NCI-H1930 (cell line): ENCODE results near the gene CAMSAP1.

ENCODE experiments used
- DNase-seq, 2 experiments: peaks; one replicate each; lab custom pipeline; 2025; lab: John Stamatoyannopoulos, UW

Gene CAMSAP1

GRCh38 chr9:135792268-135793128 lies 114.8 kb downstream of the CAMSAP1 start:
- no peak for DNase-seq

GRCh38 chr9:135791431-135792267 lies 115.7 kb downstream of the CAMSAP1 start:
- DNase-seq, result no peak

- DNase-seq, result no peak
Observed at GRCh38 chr9:135790850-135791249, 116.5 kb downstream of the CAMSAP1 start.

- no peak for DNase-seq
Observed at GRCh38 chr9:135790356-135790755, 117.0 kb downstream of the CAMSAP1 start.

- DNase-seq, result no peak
Observed at GRCh38 chr9:135789838-135790291, 117.5 kb downstream of the CAMSAP1 start.

GRCh38 chr9:135788576-135789300 lies 118.6 kb downstream of the CAMSAP1 start:
- no peak for DNase-seq

GRCh38 chr9:135787776-135788575 lies 119.4 kb downstream of the CAMSAP1 start:
- no peak for DNase-seq

GRCh38 chr9:135787317-135787716 lies 120.0 kb downstream of the CAMSAP1 start:
- no peak for DNase-seq

- DNase-seq, result no peak
Observed at GRCh38 chr9:135786146-135786690, 121.1 kb downstream of the CAMSAP1 start.

GRCh38 chr9:135785013-135785575 lies 122.3 kb downstream of the CAMSAP1 start:
- DNase-seq, result no peak

- no peak for DNase-seq
Observed at GRCh38 chr9:135783540-135784245, 123.7 kb downstream of the CAMSAP1 start.

- no peak for DNase-seq
Observed at GRCh38 chr9:135782946-135783345, 124.4 kb downstream of the CAMSAP1 start.

GRCh38 chr9:135780626-135781025 lies 126.7 kb downstream of the CAMSAP1 start:
- DNase-seq, result no peak

GRCh38 chr9:135780086-135780485 lies 127.3 kb downstream of the CAMSAP1 start:
- no peak for DNase-seq

- DNase-seq, result no peak
Observed at GRCh38 chr9:135779571-135779970, 127.8 kb downstream of the CAMSAP1 start.

GRCh38 chr9:135778421-135778820 lies 128.9 kb downstream of the CAMSAP1 start:
- DNase-seq, result no peak

GRCh38 chr9:135777623-135778177 lies 129.6 kb downstream of the CAMSAP1 start:
- DNase-seq, result no peak

- DNase-seq, result no peak
Observed at GRCh38 chr9:135776893-135777622, 130.3 kb downstream of the CAMSAP1 start.

- DNase-seq, result no peak
Observed at GRCh38 chr9:135775911-135776310, 131.4 kb downstream of the CAMSAP1 start.
